IPS DF 4.7 (cell line): ENCODE measurements around the gene SVOPL.

Source experiments
- DNase-seq: peaks from one replicate; pipeline ENCODE4 v3.0.0-alpha.2; 2013; ENCODE audit warnings: low spot score; ENCODE audit errors: extremely low read depth

The SVOPL gene

DNA sequence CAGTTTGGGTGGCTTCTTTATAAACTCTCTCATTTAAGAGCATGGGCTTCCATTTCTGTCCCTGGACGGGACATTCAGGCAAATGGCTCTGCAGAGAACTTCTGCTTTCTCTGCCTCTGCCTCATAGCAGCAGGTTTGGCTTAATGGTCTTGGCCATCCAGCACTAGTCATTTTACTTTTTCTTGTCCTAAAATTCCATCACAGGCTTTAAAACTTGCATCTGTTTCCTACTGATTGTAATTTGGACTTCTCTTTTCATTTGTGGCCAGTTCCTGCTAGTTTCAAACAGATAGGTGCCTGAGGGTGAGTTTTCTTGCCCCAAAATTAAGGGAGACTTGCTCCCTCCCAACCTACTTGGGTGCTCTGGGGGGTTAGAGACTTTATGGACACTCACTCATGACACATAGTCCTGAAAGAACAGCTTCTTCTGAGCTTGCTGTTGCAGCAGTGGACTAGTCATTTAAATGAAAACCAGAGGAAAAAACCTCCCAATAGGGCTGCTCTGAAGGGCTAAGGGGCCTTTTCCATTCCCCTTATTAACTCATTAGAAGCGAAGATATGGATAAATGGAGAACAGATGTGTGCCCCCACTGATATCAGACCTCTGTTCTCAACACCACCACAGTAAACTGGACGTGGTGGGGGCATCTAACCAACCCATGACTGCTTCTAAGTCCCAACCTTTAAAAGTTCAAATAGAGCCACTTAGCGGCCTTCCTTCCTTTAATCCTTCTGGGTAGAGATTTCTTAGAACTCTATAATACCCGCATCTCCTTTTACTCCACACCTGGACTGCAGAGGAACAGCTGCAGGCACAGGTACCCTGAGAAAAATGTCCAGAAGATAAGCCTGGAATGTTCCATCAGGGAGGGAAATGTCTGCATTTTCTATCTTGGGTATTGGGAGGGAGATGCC, 38.8 kb downstream of the SVOPL start:
- no peak for DNase-seq

- DNase-seq = no peak
These were observed 40.0 kb downstream of the SVOPL start for GRCh38 chr7:138661069-138661635.

- no peak for DNase-seq
These were observed 42.3 kb downstream of the SVOPL start for GRCh38 chr7:138658889-138659288.

DNA sequence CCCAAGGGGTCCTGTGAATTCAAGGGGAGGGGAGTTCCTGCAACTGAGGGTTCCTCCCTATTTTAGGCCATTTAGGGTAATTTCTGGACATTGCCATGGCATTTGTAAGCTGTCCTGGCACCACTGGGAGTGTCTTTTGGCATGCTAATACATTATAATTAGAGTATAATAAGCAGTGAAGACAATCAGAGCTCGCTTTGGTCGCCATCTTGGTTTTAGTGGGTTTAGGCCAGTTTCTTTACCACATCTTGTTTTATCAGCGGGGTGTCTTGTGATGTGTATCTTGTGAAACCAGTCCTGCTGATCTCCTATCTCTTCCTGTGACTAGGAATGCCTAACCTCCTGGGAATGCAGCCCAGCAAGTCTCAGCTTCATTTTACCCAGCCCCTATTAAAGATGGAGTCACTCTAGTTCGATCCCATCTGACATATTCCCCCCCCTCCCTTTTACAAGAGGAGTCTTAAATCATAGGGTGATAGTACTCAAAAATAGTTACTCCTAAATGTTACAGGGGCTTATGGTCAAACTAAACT, 43.2 kb downstream of the SVOPL start:
- no peak for DNase-seq

- DNase-seq = no peak
These were observed 44.2 kb downstream of the SVOPL start for GRCh38 chr7:138656952-138657351.

DNA sequence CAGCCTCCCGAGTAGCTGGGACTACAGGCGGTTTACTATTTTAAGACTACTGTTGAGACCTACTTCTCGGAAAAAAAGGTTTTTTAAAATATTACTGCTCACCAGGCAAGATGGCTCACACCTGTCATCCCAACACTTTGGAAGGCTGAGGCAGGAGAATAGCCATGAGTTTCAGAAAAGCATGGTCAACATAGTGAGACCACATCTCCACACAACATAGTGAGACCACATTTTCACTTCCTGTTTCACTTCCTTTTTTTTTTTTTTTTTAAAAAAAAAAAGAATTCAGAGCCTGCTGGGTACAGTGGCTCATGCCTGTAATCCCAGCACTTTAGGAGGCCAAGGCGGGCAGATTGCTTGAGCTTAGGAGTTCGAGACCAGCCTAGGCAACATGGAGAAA, 46.5 kb downstream of the SVOPL start:
- DNase-seq = no peak

DNA sequence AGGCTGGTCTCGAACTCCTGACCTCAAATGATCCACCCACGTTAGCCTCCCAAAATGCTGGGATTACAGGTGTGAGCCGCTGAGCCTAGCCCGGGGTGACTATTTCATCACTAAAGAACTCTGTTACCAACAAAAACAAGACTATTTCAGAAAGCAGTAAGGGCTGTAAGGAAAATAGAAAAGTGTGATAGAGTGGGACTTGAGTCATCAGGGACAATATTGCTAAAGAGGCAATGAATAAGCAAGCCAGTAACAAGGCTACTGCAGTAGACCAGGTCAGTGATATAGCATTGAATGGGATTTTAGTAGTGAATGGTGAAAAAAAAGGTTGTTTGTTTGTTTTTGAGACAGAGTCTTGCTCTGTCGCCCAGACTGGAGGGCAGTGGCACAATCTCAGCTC, 51.7 kb downstream of the SVOPL start:
- no peak for DNase-seq

GRCh38 chr7:138645284-138645683, 55.9 kb downstream of the SVOPL start:
- DNase-seq = no peak

GRCh38 chr7:138632826-138633602, 68.1 kb downstream of the SVOPL start:
- DNase-seq = no peak

GRCh38 chr7:138632384-138632783, 68.8 kb downstream of the SVOPL start:
- DNase-seq = no peak

DNA sequence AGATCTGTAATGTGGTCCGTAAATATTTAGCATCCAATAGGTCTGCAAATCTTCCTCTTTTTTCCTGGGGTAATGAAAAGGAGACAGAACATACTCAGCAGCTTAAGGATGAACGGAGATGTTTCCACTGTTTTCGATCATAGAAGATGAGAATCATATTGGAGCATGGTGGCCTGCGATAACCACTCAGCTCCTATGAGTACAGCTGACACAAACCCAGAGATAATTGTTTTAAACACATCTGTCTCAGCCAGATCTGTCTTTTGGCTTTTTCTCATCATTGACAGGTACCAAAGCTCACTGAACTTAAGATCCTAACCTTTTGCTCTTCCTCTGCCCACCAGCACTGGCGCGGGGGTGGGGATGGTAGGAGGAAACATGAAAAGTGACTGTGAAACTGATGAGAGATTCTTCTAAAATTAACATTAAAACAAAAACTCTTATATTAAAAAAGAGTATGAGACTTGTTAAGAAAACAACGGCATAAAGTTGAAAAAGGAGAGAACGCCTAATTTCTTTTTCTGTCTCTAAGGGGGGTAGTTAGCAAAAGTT, 71.0 kb downstream of the SVOPL start:
- no peak for DNase-seq

- DNase-seq = no peak
These were observed 73.8 kb downstream of the SVOPL start for GRCh38 chr7:138627361-138627760.

GRCh38 chr7:138626846-138627245, 74.3 kb downstream of the SVOPL start:
- no peak for DNase-seq

GRCh38 chr7:138625849-138626230, 75.3 kb downstream of the SVOPL start:
- no peak for DNase-seq

GRCh38 chr7:138625084-138625848, 75.9 kb downstream of the SVOPL start:
- no peak for DNase-seq

DNA sequence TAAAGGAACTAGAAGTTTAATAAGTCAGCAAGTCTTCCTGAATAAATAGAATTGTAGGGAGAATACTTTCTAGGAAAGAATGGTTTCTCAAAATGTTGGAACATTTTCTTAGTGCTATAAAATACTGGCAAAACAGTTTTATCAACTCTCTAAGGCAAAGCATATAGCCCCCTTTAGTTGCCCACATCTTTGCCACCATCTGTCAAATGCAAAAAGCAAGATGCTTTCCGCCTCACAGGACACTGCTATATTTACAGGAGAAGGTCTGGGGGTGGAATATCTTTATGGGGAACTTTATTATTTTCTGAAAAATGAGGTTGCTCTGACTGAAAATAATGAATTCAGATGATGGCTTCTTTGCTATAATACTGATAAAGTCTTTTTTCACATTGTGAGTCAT, 78.3 kb downstream of the SVOPL start:
- DNase-seq = no peak

GRCh38 chr7:138618933-138619332, 82.2 kb downstream of the SVOPL start:
- DNase-seq = no peak

GRCh38 chr7:138618506-138618905, 82.7 kb downstream of the SVOPL start:
- DNase-seq = no peak

DNA sequence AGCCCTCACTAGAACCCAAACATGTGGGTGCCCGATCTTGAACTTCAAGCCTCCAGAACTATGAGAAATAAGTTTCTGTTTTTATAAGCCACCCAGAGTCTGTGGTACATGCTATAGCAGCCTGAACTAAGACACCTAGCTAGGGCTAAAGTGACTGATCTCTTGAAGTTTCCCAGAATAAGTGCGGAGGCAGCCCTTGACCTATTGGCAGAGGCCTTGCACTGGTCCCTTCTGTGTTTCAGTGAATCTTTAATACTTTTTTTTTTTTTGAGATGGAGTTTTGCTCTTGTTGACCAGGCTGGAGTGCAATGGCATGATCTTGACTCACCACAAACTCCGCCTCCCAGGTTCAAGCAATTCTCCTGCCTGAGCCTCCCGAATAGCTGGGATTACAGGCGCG, 85.1 kb downstream of the SVOPL start:
- no peak for DNase-seq

GRCh38 chr7:138613630-138614029, 87.5 kb downstream of the SVOPL start:
- DNase-seq = no peak

DNA sequence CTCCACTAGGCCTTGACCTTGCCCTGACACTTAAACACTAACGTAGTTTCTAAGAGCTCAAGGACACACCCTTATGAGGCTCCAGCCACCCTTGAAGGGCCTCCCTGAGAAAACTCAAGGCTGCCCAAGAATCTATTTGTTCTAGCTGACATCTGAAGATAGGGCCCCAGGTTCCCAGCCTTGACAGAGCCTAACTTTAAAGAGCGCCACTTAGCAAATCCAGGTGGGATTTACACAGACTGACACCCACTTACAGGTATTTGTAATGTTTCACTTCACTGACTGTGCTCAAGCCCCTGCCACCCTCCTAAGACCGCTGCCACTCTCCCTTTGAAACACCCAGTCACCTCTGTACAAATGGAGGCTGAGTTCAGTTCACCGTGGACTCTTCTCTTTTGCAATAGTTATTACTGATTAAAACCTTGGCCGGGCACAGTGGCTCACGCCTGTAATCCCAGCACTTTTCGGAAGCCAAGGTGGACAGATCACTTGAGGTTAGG, 90.4 kb downstream of the SVOPL start:
- no peak for DNase-seq
